Daoy (cell line): ENCODE measurements around the gene GPR25. TPM values are rescaled to one million over a fixed set of nuclear protein-coding genes. Genes with fewer than 3 reads are reported as not detected.
"Not testable (repeated sequence)": the region's sequence is repeated elsewhere in the genome, so short reads cannot be mapped to it uniquely, and the experiment has no call there.

Experiments
- DNase-seq: peaks from one replicate; pipeline ENCODE4 v3.0.0-alpha.2; 2015; ENCODE audit warnings: low read depth
- total RNA-seq: library from RNA; depleted of rRNA; stranded (reverse); fragments of >200 nt; shearing (Covaris generic); gene quantifications from 2 replicates; pipeline ENCODE4 v1.2.3, GENCODE V29; 2014; rRNA removed

The GPR25 gene
- total RNA-seq, 1 experiment from 2014 or later = not detected

DNA sequence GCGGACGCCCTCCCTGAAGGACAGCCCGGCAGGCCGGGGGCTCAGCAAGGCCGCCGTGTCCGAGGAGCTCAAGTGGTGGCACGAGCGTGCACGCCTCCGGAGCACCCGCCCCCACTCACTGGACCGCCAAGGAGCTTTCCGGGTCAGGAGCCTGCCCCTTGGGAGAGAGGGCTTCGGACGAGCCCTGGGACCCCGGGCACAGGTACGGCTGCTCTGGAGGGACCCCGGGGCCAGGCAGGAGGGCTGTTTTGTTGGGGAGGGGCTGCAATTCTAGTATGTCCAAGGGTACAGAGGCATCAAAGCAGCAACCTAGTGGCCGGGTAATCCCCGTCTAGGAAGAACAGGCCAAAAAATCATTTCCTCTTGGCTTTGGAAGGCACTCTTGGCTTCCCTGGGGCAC lies 39.2 kb downstream of the GPR25 start:
- DNase-seq = not testable (repeated sequence)

DNA sequence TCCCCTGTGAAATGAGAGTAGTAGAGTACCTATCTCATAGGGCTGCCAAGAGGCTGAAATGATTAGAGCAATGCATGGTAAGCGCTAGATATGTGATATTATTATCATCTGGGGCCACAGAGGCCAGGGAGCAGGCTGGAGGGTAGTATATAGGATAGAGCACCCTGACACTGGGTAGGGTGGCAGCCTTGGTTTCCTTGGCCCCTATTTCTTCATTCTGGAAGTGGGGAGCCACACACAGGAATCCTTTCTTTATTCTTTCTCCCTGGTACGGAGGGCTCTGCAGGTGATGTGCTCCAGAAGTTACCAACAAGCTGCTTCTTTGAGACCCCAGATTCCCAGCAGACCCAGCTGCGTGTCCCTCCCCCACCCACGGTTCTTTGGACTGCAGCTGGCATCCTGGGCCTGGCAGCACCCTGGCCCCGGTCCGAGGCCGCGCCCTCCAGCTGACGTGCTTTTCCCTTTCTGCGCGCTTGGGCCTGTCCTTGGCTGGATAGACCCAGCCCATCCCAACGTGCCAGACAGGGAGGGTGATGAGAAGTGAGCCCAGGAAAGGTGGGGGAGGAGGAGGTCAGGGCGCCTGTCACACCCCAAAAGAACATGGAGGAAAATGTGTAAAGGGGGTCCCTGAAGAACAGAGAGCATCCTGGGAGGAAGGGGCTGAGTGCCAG lies 40.1 kb downstream of the GPR25 start:
- no peak for DNase-seq

DNA sequence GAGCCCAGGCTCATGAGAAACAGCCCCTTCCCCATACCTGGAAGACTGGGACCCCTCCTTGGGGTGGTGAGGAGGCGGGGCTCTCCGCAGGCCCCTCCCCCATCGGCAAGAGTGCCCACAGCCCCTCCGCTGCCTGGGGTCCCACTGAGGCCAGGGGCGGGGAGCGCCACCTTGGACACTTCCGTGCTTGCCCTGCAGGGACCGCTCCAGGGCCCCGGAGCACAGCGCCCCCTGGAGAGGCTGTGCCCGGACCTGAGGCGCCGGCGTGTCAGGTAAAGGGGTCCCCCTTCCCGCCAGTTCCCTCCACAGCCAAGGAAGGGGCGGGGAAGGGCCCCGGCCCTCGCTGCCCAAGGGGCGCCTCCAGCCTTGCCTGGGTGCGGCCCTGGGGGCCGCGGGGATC lies 43.4 kb downstream of the GPR25 start:
- DNase-seq = no peak

GRCh38 chr1:200916681-200917080 lies 43.9 kb downstream of the GPR25 start:
- DNase-seq = no peak

DNA sequence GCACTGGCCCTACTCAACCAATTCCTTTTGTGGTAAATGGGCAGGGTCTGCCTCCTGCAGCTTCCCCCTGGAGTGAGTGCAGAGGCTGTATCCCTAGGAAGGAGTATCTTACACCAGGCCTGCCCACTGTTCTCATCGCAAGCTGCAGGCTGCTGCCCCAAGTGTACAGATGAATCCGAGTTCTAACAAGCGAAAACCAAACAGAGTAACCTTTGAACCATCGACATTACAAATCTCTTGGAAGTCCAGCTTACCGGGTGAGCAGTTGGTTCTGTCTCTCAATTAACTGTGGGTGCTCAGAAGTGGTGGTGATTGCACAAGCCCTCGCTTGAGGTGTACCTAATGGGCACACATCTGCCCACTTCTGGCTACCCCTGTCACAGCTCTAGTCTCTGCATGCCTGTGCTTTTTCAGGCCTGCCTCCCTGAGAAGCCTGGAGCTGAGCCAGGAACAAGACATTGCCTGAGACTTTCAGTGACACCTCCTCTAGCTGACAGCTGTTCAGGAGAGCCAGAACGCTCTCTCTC lies 44.6 kb downstream of the GPR25 start:
- no peak for DNase-seq

DNA sequence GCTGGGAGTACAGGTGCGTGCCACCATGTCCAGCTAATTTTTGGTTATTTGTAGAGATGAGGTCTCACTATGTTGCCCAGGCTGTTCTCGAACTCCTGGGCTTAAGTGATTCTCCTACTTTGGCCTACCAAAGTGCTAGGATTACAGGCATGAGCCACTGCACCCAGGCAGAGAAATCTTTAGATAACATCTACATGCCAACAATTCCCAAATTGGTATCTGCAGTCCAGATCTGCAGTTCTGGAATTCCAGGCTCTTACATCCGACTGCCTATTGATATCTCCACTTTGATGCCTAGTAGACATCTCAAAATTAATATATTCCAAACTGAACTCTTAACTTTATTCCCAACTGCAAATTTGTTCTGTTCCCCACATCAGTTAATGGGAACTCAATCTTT lies 45.2 kb downstream of the GPR25 start:
- DNase-seq = no peak

- no peak for DNase-seq
These were observed 46.6 kb downstream of the GPR25 start for GRCh38 chr1:200919386-200919785.

DNA sequence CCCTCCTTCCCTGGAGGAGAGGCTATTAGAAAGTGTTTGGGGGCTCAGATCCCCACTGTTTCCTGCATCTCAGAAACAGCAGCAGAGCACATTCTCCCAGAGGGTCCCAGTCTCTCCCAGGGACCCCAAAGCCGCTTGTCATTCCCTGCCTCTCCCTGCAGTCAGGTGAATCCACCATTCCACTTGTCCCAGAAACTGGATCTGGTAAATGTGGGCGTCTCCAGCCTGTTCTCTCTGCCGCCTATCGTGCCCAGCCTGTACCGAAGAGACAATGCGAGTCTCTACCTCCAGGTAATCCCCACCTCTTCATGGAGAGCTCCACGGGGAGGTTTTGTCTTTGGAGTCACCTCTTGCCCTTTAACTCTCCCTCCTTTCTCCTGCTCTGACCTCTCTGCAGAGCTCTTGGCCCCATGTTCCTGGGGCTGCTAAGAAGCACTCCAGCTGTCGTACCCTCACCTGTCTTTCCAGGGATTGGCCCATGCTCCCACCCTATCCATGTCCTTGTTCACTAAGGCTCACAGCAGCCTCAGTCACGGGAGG lies 48.9 kb downstream of the GPR25 start:
- DNase-seq = no peak

DNA sequence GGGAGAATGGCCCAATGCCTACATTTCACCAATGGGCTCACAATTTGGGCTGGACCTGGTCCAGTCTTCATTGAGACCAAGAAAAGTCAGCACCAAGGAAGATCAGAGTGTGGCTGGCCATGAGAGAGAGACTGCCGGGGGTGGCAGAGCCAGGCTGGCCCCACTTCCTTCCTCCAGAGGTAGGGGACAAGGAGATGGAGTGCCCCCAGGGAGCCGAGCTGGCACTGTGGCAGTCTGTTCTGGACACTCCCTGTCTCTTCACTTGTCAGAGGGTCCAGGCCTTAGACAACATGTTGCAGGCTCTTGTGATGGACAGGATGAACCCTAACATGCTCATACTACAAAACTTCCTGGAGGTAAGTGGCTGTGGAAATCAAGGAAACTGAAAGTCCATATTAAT lies 49.6 kb downstream of the GPR25 start:
- DNase-seq = no peak

- no peak for DNase-seq
These were observed 50.8 kb downstream of the GPR25 start for GRCh38 chr1:200923601-200924000.

Other genes starting within 250 kb of the GPR25 start
- 12.1 and 15.2 TPM in 2 replicates for gene DDX59, start 203.1 kb upstream of the GPR25 start, total RNA-seq
- gene CAMSAP2, start 134.1 kb upstream of the GPR25 start, total RNA-seq = 19.5 and 23.5 TPM in 2 replicates
- gene INAVA, start 21.9 kb downstream of the GPR25 start, total RNA-seq = 7.3 and 7.5 TPM in 2 replicates
- gene KIF21B, start 150.7 kb downstream of the GPR25 start, total RNA-seq = 2.6 and 3.4 TPM in 2 replicates
- gene CACNA1S, start 239.4 kb downstream of the GPR25 start, total RNA-seq = not detected in 2 replicates